Transverse colon (tissue), 3 donors: Measurements from ENCODE around the gene LEPROT.

Experiments used
- POLR2A ChIP-seq: fragments of 450-650 bp; IDR thresholded peaks from one replicate; pipeline ENCODE4 v1.6.1; 2016; ENCODE audit warnings: antibody characterized with exemption, mild to moderate bottlenecking, moderate library complexity
- TF ChIP-seq, protein P1 (sequence below), 5 experiments: fragments of 200-600 bp in 3 of 5; fragments of 450-650 bp in 2 of 5; sonication (generic) in 3 of 5; IDR thresholded peaks; 1 replicate in 2 of 5; 2 replicates in 3 of 5; pipeline ENCODE4 v1.5.1; 2016 to 2017; ENCODE audit warnings: antibody characterized with exemption in 5 of 5, inconsistent platforms in 3 of 5, mild to moderate bottlenecking in 2 of 5, moderate library complexity in 1 of 5

DNA sequence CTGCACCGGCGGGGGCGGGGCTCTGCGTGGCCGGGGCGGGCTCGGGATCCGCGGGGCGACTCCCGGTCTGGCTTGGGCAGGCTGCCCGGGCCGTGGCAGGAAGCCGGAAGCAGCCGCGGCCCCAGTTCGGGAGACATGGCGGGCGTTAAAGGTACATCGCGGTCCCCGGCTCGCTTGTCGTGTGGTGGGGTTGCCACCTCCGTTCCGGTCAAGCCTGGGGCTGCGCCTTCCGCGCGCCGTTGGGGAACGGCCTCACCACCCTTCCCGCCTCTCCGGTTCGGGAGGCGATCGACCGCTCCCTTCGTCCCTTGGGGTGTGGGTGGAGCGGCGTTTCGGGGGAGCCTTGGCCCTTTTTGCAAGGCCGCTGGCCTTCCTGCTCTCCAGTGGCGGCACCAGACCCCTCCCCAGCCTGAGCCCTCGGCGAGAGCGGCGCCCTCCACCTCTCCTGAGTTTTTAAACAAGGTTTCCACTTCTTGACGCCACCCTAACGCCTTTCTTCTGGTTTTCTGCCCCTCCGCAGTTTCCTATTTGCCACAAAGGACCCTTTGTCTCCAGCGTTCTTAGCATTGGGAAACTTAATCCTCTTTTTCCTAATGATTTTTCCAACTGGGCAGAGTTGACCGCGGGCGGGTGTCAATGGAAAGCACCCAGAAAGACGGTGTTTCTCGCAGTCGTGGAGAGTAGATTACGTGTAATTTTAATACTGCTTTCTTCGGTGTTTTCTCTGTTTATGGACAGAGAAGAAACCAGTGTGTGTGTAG lies at the start of gene LEPROT, which contains the start of gene LEPR:
- TF ChIP-seq, protein P1, sequence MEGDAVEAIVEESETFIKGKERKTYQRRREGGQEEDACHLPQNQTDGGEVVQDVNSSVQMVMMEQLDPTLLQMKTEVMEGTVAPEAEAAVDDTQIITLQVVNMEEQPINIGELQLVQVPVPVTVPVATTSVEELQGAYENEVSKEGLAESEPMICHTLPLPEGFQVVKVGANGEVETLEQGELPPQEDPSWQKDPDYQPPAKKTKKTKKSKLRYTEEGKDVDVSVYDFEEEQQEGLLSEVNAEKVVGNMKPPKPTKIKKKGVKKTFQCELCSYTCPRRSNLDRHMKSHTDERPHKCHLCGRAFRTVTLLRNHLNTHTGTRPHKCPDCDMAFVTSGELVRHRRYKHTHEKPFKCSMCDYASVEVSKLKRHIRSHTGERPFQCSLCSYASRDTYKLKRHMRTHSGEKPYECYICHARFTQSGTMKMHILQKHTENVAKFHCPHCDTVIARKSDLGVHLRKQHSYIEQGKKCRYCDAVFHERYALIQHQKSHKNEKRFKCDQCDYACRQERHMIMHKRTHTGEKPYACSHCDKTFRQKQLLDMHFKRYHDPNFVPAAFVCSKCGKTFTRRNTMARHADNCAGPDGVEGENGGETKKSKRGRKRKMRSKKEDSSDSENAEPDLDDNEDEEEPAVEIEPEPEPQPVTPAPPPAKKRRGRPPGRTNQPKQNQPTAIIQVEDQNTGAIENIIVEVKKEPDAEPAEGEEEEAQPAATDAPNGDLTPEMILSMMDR (IDR thresholded peaks at IDR 0.05) = no peak
- peak; percentile 85 for TF ChIP-seq POLR2A
